ENCODE results near the gene ZNF93.
"Not testable (repeated sequence)": the region's sequence is repeated elsewhere in the genome, so short reads cannot be mapped to it uniquely, and the experiment has no call there.

DNA sequence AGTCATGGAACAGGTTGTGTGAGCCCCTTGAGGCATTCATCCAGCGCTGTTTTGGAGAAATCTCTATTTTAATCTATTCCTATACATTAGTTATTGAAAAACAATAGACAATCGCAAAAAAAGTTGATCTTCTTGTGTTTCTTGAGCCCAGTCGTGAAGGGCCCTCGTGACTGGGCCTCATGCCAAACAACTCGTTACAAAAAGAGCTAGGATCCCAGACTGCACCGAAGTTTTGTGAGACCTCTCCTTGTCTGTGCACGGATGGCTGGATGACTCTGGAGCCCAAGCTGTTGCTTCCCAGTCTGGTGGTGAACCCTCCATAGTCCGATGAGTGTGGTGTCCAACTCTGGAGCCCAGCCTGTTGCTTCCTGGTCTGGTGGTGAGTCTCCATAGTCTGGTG lies 57.0 kb downstream of the ZNF93 start:
- TF ChIP-seq CTCF, POLR2A (IDR thresholded peaks at IDR 0.05): not testable (repeated sequence)
